AG10803 (cell line): Measurements from ENCODE around the gene DOCK11.

ENCODE experiments used
- DNase-seq: peaks from one replicate; pipeline ENCODE4 v3.0.0; 2010; ENCODE audit warnings: low read depth
- H3K4me3 ChIP-seq: 2 replicates; pipeline ENCODE4 v1.5.1; 2011; ENCODE audit warnings: mild to moderate bottlenecking, low read length, control low read depth
- TF ChIP-seq, protein P1 (sequence below): conservative IDR thresholded peaks from 2 replicates; pipeline ENCODE4 v1.5.1; 2011; ENCODE audit warnings: mild to moderate bottlenecking, low read length, control low read depth, inconsistent platforms

DOCK11 gene

DNA sequence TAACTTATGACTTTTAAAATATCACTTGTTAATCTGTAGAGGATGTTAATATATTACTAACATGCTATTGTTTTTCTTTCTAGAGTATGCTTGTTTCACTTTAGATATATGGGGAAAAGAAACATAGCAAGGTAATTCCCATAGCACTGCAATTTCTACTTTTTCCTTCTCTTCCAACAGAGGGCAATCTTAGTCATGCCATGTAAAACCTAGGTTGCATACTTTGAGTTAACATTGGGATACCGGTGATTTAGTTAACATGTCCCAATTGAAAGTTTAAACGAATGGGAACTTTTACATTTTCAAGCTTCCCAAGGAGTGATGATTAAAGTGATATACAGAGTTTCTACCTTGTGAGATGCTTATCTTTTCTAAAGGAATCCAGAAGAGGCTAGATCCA lies 142.4 kb downstream of the DOCK11 start:
- DNase-seq: no peak
- H3K4me3 ChIP-seq: no peak overlapping the region
- TF ChIP-seq, protein P1, sequence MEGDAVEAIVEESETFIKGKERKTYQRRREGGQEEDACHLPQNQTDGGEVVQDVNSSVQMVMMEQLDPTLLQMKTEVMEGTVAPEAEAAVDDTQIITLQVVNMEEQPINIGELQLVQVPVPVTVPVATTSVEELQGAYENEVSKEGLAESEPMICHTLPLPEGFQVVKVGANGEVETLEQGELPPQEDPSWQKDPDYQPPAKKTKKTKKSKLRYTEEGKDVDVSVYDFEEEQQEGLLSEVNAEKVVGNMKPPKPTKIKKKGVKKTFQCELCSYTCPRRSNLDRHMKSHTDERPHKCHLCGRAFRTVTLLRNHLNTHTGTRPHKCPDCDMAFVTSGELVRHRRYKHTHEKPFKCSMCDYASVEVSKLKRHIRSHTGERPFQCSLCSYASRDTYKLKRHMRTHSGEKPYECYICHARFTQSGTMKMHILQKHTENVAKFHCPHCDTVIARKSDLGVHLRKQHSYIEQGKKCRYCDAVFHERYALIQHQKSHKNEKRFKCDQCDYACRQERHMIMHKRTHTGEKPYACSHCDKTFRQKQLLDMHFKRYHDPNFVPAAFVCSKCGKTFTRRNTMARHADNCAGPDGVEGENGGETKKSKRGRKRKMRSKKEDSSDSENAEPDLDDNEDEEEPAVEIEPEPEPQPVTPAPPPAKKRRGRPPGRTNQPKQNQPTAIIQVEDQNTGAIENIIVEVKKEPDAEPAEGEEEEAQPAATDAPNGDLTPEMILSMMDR: peak; percentile 35

DNA sequence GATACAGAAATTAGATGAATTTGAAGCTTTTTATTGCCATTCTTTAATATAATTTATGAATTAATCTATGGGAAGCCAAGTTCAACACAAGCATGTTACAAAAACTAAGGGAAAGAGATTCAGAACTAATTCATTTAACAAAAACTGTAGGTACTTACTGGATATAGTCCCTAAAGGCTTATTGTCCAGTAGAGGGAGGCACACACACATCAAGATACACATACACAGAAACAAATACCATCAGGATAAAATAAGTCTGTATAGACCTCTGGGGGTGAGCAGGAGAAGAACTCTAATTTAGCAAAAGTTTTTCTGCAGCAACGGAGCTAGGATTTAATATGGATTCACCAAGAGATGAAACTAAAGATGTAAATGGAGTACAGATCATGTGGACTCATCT lies 148.8 kb downstream of the DOCK11 start:
- H3K4me3 ChIP-seq: no peak overlapping the region
- TF ChIP-seq, protein P1: peak; percentile 57
- DNase-seq: peak; percentile 55

DNA sequence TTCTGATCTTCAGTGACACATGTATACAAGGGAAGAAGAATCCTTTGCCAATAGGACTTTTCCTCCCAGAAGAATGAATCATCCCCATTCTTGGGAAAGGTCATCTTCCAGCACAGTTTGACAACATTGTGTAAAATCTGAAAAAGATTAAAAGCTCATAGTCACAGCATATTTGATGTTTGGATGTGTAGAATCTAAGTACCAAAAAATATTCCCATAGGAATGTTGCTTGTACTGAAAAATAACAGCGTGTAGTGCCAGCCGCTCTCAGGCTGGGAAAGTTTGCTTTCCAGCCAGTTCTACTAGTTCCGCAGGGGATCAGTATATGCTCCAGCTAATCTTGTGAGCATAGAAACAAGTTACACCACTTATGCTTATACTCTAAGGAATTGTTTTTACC lies 157.1 kb downstream of the DOCK11 start:
- no peak overlapping the region for H3K4me3 ChIP-seq
- DNase-seq: peak; percentile 68
- TF ChIP-seq, protein P1: no peak

DNA sequence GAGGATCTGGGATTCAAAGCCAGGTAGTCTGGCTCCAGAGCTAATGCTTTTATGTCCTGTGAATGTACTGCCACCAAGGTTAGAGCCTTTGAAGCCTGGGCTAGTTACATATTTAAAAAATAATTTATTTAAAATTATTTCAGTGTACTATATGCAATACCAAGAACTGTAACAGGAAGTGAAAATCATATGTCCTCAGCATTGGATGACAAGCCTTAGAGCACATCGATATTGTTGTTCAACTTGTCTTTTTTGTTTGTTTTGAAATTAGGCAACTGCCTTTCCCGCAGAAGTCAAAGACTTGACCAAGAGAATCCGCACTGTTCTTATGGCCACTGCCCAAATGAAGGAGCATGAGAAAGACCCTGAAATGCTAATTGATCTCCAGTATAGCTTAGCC lies 158.7 kb downstream of the DOCK11 start:
- H3K4me3 ChIP-seq: no peak overlapping the region
- no peak for DNase-seq
- TF ChIP-seq, protein P1: no peak

DNA sequence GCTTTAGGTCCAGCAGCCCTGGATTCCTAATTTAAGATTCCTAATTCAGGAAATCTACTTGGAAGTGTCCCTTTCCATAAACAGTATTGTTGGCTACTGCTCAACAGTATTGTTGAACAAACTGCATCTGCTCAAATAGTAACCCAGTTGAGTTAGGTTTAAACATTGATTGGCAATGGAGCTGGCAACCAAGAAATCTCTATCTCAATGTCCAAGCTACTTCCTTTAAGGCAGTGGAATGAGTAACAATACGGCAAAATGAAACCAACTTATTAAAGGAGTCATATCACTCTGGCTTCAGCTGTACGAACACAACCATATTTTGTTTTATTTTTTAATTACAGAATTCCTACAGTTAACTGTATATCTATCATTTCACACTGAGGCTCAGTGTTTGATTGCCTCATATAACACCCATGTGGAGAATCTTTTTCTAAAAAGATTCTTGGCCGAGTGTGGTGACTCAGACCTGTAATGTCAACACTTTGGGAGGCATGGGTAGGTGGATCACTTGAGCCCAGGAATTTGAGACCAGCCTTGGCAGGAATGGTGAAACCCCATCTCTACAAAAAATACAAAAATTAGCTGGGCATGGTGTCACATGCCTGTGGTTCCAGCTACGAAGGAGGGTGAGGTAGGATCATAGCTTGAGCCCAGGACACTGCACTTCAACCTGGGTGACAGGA lies 160.1 kb downstream of the DOCK11 start:
- no peak overlapping the region for H3K4me3 ChIP-seq
- TF ChIP-seq, protein P1: no peak
- peak; percentile 57 for DNase-seq

DNA sequence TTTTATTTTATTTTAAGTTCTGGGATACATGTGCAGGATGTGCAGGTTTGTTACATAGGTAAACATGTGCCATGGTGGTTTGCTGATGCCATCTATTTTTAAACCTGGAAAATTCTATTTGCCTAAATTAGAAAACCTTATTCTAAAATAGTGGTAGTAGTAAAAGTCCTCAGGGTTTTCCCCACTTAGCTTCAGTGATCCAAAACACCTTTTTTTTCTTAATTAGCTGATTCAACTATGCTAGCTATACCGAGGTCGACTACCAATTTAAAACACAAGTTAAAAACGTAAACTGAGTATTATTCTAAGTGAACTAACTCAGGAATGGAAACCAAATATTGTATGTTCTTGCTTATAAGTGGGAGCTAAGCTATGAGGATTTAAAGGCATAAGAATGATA lies 161.8 kb downstream of the DOCK11 start:
- H3K4me3 ChIP-seq: no peak overlapping the region
- TF ChIP-seq, protein P1: no peak
- no peak for DNase-seq

DNA sequence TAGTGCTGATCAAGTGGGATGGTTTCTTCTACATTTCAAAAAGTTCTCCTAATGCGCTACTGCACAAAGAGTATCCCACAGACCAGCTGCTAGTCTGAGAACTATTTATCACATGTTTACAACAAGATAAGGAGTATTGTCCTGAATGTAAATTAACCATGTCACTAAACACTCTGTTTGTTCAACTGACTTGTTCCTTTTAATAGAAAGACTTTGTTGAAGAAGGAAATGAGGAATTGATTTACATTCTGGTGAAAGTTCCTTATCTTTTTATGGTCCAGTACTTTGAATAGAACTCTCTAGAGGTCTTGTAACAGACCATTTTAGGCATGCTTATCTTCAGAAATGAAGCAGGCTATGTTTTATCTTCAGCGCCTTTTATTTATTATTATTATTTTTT lies 164.5 kb downstream of the DOCK11 start:
- no peak overlapping the region for H3K4me3 ChIP-seq
- TF ChIP-seq, protein P1: no peak
- no peak for DNase-seq
